ENCODE data around the gene PAX3.

Gene PAX3

DNA sequence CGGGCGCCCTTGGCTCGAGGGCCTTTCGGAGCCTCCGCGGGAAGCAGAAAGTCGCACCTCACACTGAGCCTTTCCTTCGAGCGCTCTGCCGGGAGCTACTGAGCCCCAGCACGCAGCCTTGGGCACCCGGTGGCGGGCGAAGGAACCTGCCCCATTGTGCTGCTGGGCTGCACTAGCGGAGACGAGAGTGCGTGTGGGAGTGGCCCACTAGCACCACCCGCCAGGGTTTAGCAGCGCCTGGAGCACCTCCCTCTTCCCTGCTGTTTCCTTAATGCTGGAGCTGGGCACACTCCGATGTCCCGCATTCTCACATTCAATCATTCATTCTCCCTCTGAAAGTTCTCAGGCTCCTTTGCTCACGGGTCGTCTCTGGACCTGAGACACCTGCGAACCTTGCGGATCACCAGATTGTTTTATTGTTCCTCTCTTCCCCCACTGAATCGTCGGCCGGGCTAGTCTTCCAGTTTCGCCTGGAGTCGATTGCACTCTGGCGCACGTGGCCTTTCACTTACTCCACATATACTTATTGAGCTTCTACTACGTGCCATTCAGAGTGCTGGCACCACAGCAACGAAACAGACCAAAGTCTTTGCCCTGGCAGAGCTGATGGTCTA is 8.5 kb upstream of the PAX3 start:
- no peak for TF ChIP-seq JUND (IDR thresholded peaks at IDR 0.05; ENCODE audit: low read depth)
- in situ Hi-C loops (cut with HindIII; ENCODE audit: low pct_unique_long_range_greater_than_20kb, low sequenced_read_pairs) = no loop called here
- peak; percentile 46 to 61 for DNase-seq (ENCODE audit: low read depth in 1 of 2, low spot score in 1 of 2)

DNA sequence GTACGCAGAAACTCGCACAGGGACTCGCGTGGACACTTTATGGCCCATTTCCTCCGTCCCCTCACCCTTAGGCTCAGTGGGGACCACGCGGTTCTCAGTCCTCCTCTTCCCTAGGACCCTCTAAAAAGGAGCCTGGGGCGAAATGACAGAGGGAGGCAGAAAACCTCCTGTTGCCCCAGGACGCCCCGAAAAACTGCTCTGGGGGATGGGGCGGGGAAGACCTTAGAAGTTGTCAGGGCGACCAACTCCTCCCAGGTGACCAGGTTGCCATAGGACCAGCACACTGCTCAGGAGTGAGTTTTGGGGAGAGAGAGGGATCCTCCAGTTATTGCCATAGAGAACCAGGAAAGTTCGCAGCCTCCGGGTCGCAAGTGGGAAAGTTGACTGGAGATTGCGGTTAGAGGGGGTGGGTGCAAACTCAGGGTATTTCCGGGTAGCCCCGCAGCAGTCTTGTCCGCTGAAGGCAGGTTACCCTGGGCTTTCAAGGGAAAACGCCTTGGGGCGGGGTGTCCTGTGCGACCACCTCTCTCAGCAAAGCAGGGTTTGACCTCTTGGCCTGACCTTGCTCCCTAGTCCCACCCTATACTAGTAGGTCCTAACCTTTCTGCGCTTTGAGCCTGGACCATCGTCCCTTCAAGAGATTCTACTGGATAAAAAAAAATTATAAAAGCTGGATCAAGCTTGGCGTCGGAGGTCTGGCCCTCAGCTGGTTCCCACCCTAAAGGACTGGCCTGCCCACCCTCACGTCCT is 7.8 kb upstream of the PAX3 start:
- in situ Hi-C loops (cut with HindIII; ENCODE audit: low pct_unique_long_range_greater_than_20kb, low sequenced_read_pairs) = no loop called here
- no peak for DNase-seq (ENCODE audit: low read depth in 1 of 2, low spot score in 1 of 2)

DNA sequence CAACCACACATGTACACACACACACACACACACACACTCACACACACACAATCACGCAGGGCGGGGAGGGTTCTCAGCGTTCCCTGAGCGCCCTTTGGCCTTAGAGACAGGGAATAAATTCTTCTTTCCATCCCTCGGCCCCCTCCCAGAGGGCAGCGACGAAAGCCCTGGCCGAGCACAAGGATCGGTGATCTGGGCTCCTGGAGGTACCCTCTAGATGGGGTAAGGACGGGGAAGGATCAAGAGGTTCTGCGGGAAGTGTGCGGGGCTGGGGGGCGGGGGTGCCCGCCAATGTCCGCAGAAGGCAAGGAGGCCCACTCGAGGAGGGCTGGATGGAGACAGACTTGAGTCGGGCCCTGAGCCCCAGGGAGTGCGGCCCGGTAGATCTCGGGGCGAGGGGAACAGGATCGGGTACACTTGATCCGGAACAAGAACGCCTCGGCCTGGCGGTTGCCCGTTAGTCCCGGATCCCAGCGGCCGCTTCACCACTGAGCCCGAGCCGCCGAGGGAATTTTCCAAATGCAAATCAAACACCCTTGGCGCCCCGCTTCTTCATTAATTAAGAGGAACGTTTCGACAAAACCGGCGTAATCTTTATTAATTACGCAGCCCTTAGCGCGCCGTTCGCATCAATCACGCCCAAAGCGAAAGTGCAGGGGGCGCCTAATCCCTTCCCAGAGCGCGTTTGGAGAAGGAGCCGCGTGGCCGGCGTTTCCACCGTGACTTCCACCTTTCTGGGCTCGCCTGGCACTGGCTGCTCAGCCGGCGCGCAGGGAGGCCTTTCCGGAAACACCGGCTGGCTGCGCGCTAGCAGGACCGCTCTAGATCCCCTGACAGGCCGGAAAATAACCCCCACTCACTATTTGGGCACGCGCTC is 7.0 kb upstream of the PAX3 start:
- in situ Hi-C loops (cut with HindIII; ENCODE audit: low pct_unique_long_range_greater_than_20kb, low sequenced_read_pairs) = no loop called here
- no peak for TF ChIP-seq JUND (IDR thresholded peaks at IDR 0.05; ENCODE audit: low read depth)
- DNase-seq (ENCODE audit: low read depth in 1 of 2, low spot score in 1 of 2) = no peak

More for the DNA sequence above, 7.8 kb upstream of the PAX3 start:
- TF ChIP-seq JUND (IDR thresholded peaks at IDR 0.05; ENCODE audit: low read depth) = no peak

DNA sequence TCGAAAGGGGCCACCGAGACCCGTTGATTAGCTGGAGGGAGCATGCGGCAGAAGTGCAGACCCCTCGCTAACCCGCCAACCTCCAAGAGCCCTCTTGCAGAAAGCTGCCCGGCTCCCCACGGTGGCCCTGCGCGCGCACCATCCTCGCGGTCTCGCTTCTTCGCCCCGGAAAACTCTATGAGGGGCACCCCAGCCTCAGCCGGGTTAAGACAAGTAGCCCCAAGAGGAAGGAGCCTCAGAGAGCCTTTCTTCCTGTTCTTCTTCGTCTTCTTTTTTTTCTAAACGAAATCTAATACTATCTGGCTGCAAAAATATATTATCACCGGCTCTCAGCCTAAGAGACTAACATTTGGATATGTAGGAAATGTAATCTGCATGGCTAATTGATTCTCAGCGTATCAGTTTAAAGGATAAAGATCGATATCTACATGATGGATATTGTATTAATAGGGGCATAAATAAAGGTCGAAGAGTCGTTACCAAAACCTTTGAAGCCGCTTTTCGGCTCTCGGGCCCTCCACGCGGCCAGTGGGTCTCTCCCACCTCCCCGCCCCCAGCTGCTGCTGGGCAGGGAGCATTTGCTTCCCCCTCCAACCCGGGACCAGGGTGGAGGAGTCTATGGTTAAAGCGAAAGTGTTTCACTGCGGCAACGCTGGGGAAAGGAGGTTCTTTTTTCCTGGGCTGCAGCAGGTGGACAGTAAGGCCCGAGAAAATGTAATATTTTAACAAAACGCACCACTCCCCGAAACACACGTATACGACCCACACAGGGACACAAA is 6.1 kb upstream of the PAX3 start:
- no peak for DNase-seq (ENCODE audit: low read depth in 1 of 2, low spot score in 1 of 2)
- no peak for TF ChIP-seq JUND (IDR thresholded peaks at IDR 0.05; ENCODE audit: low read depth)
- in situ Hi-C loops (cut with HindIII; ENCODE audit: low pct_unique_long_range_greater_than_20kb, low sequenced_read_pairs) = no loop called here

DNA sequence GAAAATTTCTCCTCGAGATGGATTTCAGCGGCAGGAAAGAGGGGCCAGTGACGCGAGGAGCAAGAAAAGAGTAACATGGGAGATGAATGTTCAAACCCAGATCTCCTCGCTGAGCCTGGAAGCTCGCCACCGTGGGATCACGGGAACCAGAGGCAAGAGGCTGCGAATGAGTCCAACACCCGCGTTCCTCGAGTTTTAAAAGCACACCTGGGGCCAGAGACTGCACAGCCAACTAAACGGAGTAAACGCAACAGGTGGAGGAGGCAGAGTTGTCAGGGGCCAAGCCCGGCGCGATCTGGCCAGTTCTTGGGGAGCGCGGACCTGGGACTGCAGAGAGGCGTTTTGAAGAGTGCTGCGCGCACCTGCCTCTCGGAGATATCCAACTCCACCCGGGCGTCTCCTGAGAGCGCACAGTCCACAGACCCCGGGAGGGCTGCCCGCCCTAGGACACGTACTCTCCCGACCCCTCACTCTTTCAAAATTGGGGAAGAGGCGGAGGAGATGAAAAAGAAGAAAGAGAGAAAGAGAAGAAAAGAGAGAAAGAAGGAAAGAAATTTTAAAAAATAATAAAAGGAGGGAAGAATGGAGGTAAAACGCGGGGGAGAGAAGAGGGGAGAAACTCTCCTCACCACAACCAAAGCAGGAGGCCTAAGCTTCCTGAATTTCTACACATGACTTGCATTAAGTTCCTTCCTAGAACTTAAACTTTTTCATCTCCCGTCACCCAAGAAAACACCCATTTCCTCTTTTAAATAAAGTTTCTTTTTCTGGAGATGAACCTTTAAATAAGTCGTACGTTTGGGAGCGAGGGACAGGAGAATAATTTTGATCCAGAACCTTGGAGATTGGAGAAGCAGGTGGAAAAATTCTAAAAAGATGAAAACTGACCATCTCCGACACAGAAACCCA is 5.3 kb upstream of the PAX3 start:
- in situ Hi-C loops (cut with HindIII; ENCODE audit: low pct_unique_long_range_greater_than_20kb, low sequenced_read_pairs) = no loop called here
- peak in 1 of 2 experiments; percentile 3 for DNase-seq (ENCODE audit: low read depth in 1 of 2, low spot score in 1 of 2)
- no peak for TF ChIP-seq JUND (IDR thresholded peaks at IDR 0.05; ENCODE audit: low read depth)

DNA sequence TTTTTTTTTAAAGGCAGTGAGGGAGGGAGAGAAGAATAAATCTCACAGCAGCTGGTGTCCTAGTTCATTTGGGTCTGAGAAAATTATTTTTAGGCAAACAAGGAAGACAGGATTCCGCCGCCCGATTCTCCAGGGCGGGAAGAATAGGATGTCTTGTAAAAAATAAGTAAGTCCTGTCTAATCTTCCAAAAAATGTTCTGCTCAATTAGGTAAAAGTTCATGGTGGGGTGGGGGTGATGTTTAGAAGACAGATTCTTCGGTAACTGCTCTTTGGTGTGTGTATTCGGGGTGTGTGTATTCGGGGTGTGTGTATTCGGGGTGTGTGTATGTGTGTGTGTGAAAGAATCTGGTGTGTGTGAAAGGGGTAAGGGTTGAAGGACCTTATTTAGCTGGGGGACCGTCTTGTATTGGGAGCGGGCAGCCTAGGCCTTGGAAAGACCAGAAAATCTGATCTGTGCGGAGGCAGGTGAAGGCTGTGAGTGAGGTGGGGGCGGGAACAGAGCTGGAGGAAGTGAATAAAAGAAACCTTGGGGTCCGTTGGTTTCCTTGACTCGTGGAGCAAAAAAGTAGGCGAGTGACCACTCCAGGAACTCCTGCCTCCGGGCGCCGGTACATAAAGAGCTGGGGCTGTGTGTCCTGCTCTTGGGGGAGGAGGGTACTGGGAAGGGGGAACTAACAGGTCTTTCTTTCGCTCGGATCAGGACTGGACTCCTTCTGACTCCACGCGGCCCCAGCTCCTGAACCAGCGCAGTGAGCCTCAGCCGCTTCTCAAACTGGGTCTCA is 4.4 kb upstream of the PAX3 start:
- no peak for DNase-seq (ENCODE audit: low read depth in 1 of 2, low spot score in 1 of 2)
- in situ Hi-C loops (cut with HindIII; ENCODE audit: low pct_unique_long_range_greater_than_20kb, low sequenced_read_pairs) = no loop called here
- TF ChIP-seq JUND (IDR thresholded peaks at IDR 0.05; ENCODE audit: low read depth) = no peak

DNA sequence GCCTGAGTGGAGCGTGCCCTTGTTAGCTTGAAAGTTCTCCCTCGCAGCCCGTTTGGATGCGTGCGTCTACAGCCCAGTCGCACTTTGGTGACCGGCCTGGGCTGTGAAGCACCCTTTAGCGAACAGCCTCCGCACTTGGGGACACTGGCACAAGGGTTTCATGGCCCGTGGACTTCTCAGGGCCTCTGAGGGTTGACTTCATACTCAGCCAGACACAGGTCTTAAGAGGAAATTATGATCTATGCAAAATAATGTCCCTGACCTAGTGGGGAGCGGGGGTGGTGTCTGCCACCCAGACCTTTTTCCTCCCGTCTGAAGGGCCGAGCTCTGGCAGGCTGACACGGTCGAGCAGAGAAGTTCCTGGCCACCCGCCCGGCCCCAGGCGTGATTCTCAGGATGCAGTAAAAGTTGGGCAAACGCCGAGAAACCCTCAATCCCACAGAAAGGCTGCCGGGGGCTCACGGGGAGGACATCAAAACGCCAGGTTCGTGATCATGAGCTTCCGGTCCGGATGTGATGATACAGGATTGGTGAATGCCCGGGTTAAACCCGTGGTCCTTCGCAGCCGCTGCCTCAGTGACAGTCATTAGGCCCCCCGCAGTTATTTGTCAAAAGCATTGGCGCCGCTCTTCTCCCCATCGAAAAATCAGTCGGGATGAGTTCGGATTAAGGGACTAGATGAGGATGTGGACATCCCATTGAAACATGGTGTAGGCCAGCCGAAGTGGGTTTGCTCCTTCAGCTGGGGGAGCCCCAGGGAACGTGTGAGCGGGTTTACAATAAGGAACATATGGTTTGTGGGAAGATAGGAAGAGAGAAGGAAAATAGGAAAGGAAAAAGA is 3.6 kb upstream of the PAX3 start:
- in situ Hi-C loops (cut with HindIII; ENCODE audit: low pct_unique_long_range_greater_than_20kb, low sequenced_read_pairs) = no loop called here
- no peak for TF ChIP-seq JUND (IDR thresholded peaks at IDR 0.05; ENCODE audit: low read depth)

DNA sequence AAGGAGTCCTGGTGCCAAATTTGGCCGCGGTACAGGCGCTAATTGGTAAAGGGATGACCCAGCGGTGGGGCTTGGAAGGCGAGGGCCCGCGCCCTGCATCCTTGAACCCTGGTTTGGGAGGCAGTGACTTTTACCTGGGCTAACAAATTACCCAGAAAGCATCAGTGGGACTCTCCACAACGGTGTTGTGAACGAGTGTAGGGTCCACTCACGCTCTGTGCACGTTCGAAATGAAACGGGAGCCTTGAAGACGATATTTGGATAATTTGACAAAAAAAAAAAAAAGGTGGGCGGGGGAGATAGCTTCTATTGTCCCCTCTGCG is 3.0 kb upstream of the PAX3 start:
- no peak for TF ChIP-seq JUND (IDR thresholded peaks at IDR 0.05; ENCODE audit: low read depth)
- in situ Hi-C loops (cut with HindIII; ENCODE audit: low pct_unique_long_range_greater_than_20kb, low sequenced_read_pairs) = no loop called here
- DNase-seq (ENCODE audit: low read depth in 1 of 2, low spot score in 1 of 2) = no peak

More for the DNA sequence above, 3.6 kb upstream of the PAX3 start:
- DNase-seq (ENCODE audit: low read depth in 1 of 2, low spot score in 1 of 2) = no peak

DNA sequence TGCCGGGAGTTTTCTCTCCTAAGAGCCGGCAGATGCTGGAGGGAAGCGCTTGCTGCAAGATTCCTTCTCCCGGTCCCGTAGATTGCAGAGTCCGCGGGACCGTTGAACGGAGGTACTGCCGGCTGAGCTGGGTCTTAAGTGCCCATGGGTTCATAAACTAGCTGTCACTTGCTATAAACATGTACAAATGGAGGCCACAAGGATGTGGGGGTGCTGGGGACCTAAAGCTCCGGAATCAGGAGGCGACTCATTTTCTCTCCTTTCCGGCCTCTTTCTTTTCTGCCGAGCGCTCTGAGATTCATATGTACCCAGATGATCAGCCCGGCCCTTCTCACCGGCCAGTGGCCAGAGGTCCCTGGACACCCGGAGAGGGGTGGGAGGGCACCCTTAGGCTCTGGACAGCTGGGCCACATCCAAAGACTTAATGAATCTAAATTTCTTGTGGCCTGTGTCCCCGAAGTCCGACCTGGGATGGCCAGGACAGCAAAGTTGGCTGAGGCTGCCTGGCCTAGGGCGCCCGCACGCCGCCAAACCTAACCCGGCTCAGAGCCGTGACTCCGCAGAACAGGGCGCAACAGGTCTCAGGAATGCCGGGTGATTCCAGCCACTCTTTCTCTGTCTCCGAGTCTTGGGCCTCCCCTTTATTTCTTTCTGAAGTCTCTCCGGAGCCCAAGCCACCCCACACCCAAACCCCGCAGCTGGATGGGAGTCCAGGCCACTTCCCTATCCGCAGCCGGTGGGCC is 2.4 kb upstream of the PAX3 start:
- DNase-seq (ENCODE audit: low read depth in 1 of 2, low spot score in 1 of 2) = no peak
- in situ Hi-C loops (cut with HindIII; ENCODE audit: low pct_unique_long_range_greater_than_20kb, low sequenced_read_pairs) = no loop called here
- no peak for TF ChIP-seq JUND (IDR thresholded peaks at IDR 0.05; ENCODE audit: low read depth)

DNA sequence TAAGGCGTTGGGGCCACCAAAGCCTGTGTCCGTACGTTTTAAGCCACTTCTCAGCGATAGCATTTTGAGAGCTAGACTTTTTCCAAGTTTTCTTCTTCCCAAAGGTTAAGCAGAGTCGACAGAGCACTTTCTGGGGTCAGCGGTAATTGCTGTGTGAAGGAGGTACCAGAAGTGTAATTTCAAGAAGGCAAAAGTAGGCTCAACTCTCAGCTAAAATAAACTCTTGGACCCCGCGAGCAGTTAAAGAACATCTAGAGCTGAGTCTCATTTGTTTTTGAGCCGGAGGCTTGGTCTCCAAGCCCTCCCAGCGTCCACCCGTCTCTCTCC is 1.9 kb upstream of the PAX3 start:
- no peak for DNase-seq (ENCODE audit: low read depth in 1 of 2, low spot score in 1 of 2)
- in situ Hi-C loops (cut with HindIII; ENCODE audit: low pct_unique_long_range_greater_than_20kb, low sequenced_read_pairs) = no loop called here
- no peak for TF ChIP-seq JUND (IDR thresholded peaks at IDR 0.05; ENCODE audit: low read depth)

Measured in T47D (cell line).